ENCODE results near the gene OSBPL5. TPM values are rescaled to one million over a fixed set of nuclear protein-coding genes. Genes with fewer than 3 reads are reported as not detected.

Gene OSBPL5
- total and polyA plus RNA-seq, 2 of the 4 experiments (the other 2 are of a cell fraction): 14.9 to 22.3 TPM

DNA sequence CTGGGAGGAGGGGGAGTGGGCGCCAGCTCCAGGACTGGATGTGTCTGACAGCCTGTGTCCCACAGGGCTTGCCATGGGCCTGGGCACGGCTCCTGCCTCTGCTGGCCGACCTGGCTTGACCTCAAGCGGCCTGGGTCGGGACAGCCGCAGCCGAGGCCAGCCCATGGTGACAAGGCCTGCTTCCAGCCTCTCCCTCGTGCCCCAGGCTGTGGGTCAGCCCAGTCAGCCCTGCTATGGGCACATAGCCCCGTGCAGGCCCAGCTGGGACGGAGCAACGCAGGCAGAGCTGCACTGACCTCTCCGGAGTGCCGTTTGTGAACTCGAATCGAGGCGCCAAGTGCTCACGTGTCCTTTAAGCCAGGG, 17.9 kb downstream of the OSBPL5 start:
- 0 out of 2 replicates have a peak overlapping the region, but pooled peaks have one; percentile 9 for H2AK5ac ChIP-seq (ENCODE audit: low read depth, low read length)
- no peak overlapping the region for H3K56ac ChIP-seq (ENCODE audit: extremely low read depth, insufficient read depth, low read length)
- peak overlapping the region; percentile 31; the same call in 1 of the 2 replicates for H3K9ac ChIP-seq (ENCODE audit: low read depth, low read length)
- peaks cover 9% of the 10 kb centered on the region for H3K9me1 ChIP-seq (ENCODE audit: insufficient read depth, low read length)
- peak overlapping the region; percentile 31; the same call in 1 of the 2 replicates for H3K4me2 ChIP-seq (ENCODE audit: low read depth, low read length)
- H2BK5ac ChIP-seq (ENCODE audit: low read depth, low read length, poor library complexity, severe bottlenecking): peak overlapping the region; percentile 41
- no peak overlapping the region for H3K14ac ChIP-seq (replicated peaks; ENCODE audit: low read depth, low read length)
- no peaks in the 10 kb centered on the region for H3K27me3 ChIP-seq (ENCODE audit: control insufficient read depth, insufficient read depth, low read length)
- no peak overlapping the region; the same call in 1 of the 2 replicates for H2BK20ac ChIP-seq (ENCODE audit: low read depth, low read length)
- no peak for TF ChIP-seq POLR2A (IDR thresholded peaks at IDR 0.05; ENCODE audit: low read depth, low read length)
- no peak for TF ChIP-seq MXI1 (IDR thresholded peaks at IDR 0.05; ENCODE audit: borderline replicate concordance, low read depth, low read length)
- TF ChIP-seq BHLHE40 (IDR thresholded peaks at IDR 0.05; ENCODE audit: low read depth, low read length): no peak
- TF ChIP-seq MAZ (IDR thresholded peaks at IDR 0.05; ENCODE audit: borderline replicate concordance, low read depth, low read length): no peak
- TF ChIP-seq MAFK (IDR thresholded peaks at IDR 0.05; ENCODE audit: low read depth, low read length): no peak
- no peak for TF ChIP-seq SMC3 (IDR thresholded peaks at IDR 0.05; ENCODE audit: low read depth, low read length)
- no peak for TF ChIP-seq RAD21 (IDR thresholded peaks at IDR 0.05; ENCODE audit: low read length)
- no peak for TF ChIP-seq FOS (IDR thresholded peaks at IDR 0.05; ENCODE audit: low read depth, low read length)
- TF ChIP-seq, protein P1, sequence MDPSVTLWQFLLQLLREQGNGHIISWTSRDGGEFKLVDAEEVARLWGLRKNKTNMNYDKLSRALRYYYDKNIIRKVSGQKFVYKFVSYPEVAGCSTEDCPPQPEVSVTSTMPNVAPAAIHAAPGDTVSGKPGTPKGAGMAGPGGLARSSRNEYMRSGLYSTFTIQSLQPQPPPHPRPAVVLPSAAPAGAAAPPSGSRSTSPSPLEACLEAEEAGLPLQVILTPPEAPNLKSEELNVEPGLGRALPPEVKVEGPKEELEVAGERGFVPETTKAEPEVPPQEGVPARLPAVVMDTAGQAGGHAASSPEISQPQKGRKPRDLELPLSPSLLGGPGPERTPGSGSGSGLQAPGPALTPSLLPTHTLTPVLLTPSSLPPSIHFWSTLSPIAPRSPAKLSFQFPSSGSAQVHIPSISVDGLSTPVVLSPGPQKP (IDR thresholded peaks at IDR 0.05; ENCODE audit: borderline replicate concordance, low read depth, low read length): no peak
- TF ChIP-seq, protein P2, sequence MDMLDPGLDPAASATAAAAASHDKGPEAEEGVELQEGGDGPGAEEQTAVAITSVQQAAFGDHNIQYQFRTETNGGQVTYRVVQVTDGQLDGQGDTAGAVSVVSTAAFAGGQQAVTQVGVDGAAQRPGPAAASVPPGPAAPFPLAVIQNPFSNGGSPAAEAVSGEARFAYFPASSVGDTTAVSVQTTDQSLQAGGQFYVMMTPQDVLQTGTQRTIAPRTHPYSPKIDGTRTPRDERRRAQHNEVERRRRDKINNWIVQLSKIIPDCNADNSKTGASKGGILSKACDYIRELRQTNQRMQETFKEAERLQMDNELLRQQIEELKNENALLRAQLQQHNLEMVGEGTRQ (IDR thresholded peaks at IDR 0.05; ENCODE audit: low read depth, low read length): no peak
- no peak for TF ChIP-seq CEBPB (IDR thresholded peaks at IDR 0.05; ENCODE audit: low read depth, low read length)
- TF ChIP-seq, protein P3, sequence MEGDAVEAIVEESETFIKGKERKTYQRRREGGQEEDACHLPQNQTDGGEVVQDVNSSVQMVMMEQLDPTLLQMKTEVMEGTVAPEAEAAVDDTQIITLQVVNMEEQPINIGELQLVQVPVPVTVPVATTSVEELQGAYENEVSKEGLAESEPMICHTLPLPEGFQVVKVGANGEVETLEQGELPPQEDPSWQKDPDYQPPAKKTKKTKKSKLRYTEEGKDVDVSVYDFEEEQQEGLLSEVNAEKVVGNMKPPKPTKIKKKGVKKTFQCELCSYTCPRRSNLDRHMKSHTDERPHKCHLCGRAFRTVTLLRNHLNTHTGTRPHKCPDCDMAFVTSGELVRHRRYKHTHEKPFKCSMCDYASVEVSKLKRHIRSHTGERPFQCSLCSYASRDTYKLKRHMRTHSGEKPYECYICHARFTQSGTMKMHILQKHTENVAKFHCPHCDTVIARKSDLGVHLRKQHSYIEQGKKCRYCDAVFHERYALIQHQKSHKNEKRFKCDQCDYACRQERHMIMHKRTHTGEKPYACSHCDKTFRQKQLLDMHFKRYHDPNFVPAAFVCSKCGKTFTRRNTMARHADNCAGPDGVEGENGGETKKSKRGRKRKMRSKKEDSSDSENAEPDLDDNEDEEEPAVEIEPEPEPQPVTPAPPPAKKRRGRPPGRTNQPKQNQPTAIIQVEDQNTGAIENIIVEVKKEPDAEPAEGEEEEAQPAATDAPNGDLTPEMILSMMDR (conservative IDR thresholded peaks at IDR 0.05; ENCODE audit: low read depth, low read length): no peak
- TF ChIP-seq RFX5 (IDR thresholded peaks at IDR 0.05; ENCODE audit: low read depth, low read length): no peak
- TF ChIP-seq RCOR1 (IDR thresholded peaks at IDR 0.05; ENCODE audit: insufficient replicate concordance, low read length): no peak
- TF ChIP-seq NFE2L2 (IDR thresholded peaks at IDR 0.05; ENCODE audit: low read depth, low read length): no peak
- TF ChIP-seq CHD1 (IDR thresholded peaks at IDR 0.05; ENCODE audit: low read depth, low read length): no peak
- H3K4me1 ChIP-seq (ENCODE audit: control insufficient read depth, insufficient read depth, low read length): peaks cover 9% of the 10 kb centered on the region
- H3K27ac ChIP-seq (ENCODE audit: insufficient read depth, low read length): 0 out of 2 replicates have a peak overlapping the region, but pooled peaks have one; percentile 51
- H4K20me1 ChIP-seq (ENCODE audit: insufficient read depth, low read length): peaks cover 71% of the 10 kb centered on the region
- H3K18ac ChIP-seq (ENCODE audit: low read depth, low read length): no peak overlapping the region
- H4K91ac ChIP-seq (ENCODE audit: insufficient read depth, low read depth, low read length): peak overlapping the region; percentile 18; the same call in 1 of the 2 replicates
- in situ Hi-C loops (cut with MboI; ENCODE audit: low sequenced_read_pairs) (no loop called here), dilution Hi-C loops (cut with HindIII; ENCODE audit: low sequenced_read_pairs, unreplicated experiment) (no loop called here), intact Hi-C loops (cut with micrococcal nuclease) (no loop called here)
- no peak overlapping the region for H3K4ac ChIP-seq (ENCODE audit: low read depth, low read length)
- H2AK9ac ChIP-seq (replicated peaks; ENCODE audit: low read depth, low read length, poor library complexity): peak overlapping the region; percentile 73
- ATAC-seq (ENCODE audit: low read depth) (peak; percentile 56), DNase-seq (no peak)
- no TSS peak for BruUV-seq (replicated peaks)
- H2BK15ac ChIP-seq (ENCODE audit: low read depth, low read length): no peak overlapping the region
- H3K79me1 ChIP-seq (ENCODE audit: low read depth in 1 of 2, low read length in 2 of 2): peaks cover 38 to 95% of the 10 kb centered on the region in 2 experiments
- 70% methylated on average over 15 of the region's 17 CpGs; no CpG with 5 or more reads in 1 of the 2 experiments for WGBS, 2 experiments (ENCODE audit: extremely low coverage in 2 of 2, insufficient read length in 1 of 2)
- H3K36me3 ChIP-seq (ENCODE audit: control insufficient read depth, insufficient read depth, low read length): peaks cover 11% of the 10 kb centered on the region
- peak overlapping the region; percentile 69 for H2AFZ ChIP-seq (replicated peaks; ENCODE audit: low read length, poor library complexity)
- POLR2A ChIA-PET (ENCODE audit: unreplicated experiment): no interaction called here
- peak overlapping the region in 1 of 2 experiments; percentile 56; a peak in 1 of 4 replicates for H4K8ac ChIP-seq (ENCODE audit: low read depth in 2 of 2, low read length in 2 of 2)
- CTCF ChIA-PET: no interaction called here
- no peak overlapping the region for H3K23ac ChIP-seq (ENCODE audit: low read depth, low read length)
- no peak overlapping the region for H3K4me3 ChIP-seq (ENCODE audit: insufficient read depth, low read depth, low read length)
- H2BK120ac ChIP-seq (ENCODE audit: low read depth, low read length): no peak overlapping the region
- H3K9me3 ChIP-seq (ENCODE audit: control insufficient read depth, insufficient read depth, low read length): no peaks in the 10 kb centered on the region
- no peak overlapping the region for H4K5ac ChIP-seq (ENCODE audit: low read depth, low read length)

Data from IMR-90 (cell line).